Caco-2 (cell line): Measurements from ENCODE around the gene FAAP20. TPM values are rescaled to one million over a fixed set of nuclear protein-coding genes. Genes with fewer than 3 reads are reported as not detected.

Source experiments
- BruUV-seq: library from RNA; stranded (reverse); fragments of 400-500 nt; replicated peaks from 2 replicates; lab custom pipeline; 2021; lab: Mats Ljungman, UMichigan
- CTCF ChIA-PET: fragments of 300-600 bp; sonication (Branson Sonifier 250); formaldehyde crosslinking; loops from one replicate; lab custom pipeline; 2022; ENCODE audit warnings: antibody characterized with exemption; lab: Charles Lee
- POLR2A ChIA-PET: fragments of 300-600 bp; sonication (Branson Sonifier 250); formaldehyde crosslinking; loops from one replicate; lab custom pipeline; 2022; ENCODE audit warnings: antibody characterized with exemption; lab: Charles Lee
- DNase-seq, 2 experiments: peaks; one replicate each; pipeline versions ENCODE4 v3.0.0 to v3.0.0-alpha.2; 2020 to 2022
- H3K27me3 ChIP-seq: replicated peaks from 2 replicates; pipeline ENCODE4 v1.6.0; 2011; ENCODE audit warnings: low read length; ENCODE audit not compliant: control insufficient read depth, insufficient read depth
- H3K36me3 ChIP-seq: 2 replicates; pipeline ENCODE4 v1.5.1; 2011; ENCODE audit warnings: low read length; ENCODE audit not compliant: control insufficient read depth, insufficient read depth
- H3K4me1 ChIP-seq: fragments of 250-450 bp; sonication (Bioruptor Pico); 2 replicates; pipeline ENCODE4 v1.5.1; 2020; ENCODE audit warnings: mild to moderate bottlenecking
- H3K4me3 ChIP-seq: 2 replicates; pipeline ENCODE4 v1.5.1; 2011; ENCODE audit warnings: low read depth, mild to moderate bottlenecking, control low read depth, low read length
- H3K9me3 ChIP-seq: fragments of 250-450 bp; sonication (Bioruptor Pico); 2 replicates; pipeline ENCODE4 v1.5.1; 2020; ENCODE audit warnings: mild to moderate bottlenecking, moderate library complexity
- H3K27ac Mint-ChIP-seq: one replicate; pipeline ENCODE4 v1.8.0; 2022; ENCODE audit warnings: mixed read lengths; ENCODE audit not compliant: unreplicated experiment
- H3K27me3 Mint-ChIP-seq: one replicate; pipeline ENCODE4 v1.8.0; 2022; ENCODE audit warnings: mixed read lengths; ENCODE audit not compliant: insufficient read depth, unreplicated experiment
- H3K36me3 Mint-ChIP-seq: one replicate; pipeline ENCODE4 v1.8.0; 2022; ENCODE audit warnings: mild to moderate bottlenecking, mixed read lengths; ENCODE audit not compliant: insufficient read depth, unreplicated experiment
- H3K4me1 Mint-ChIP-seq: one replicate; pipeline ENCODE4 v1.8.0; 2022; ENCODE audit warnings: low read depth, mixed read lengths; ENCODE audit not compliant: unreplicated experiment
- H3K4me3 Mint-ChIP-seq: one replicate; pipeline ENCODE4 v1.8.0; 2022; ENCODE audit warnings: mild to moderate bottlenecking, moderate library complexity, mixed read lengths; ENCODE audit not compliant: unreplicated experiment
- H3K9me3 Mint-ChIP-seq: one replicate; pipeline ENCODE4 v1.8.0; 2022; ENCODE audit warnings: mixed read lengths; ENCODE audit not compliant: unreplicated experiment
- CTCF ChIP-seq, 2 experiments: fragments of 200-600 bp in 1 of 2; IDR thresholded peaks; 1 replicate in 1 of 2; 2 replicates in 1 of 2; pipeline versions ENCODE4 v1.5.1 to v1.8.0; 2011 to 2022; ENCODE audit warnings: antibody characterized with exemption in 1 of 2, control low read depth in 1 of 2, inconsistent platforms in 1 of 2, low read depth in 1 of 2, low read length in 1 of 2, mild to moderate bottlenecking in 1 of 2, moderate library complexity in 1 of 2; ENCODE audit not compliant: insufficient read depth in 1 of 2, severe bottlenecking in 1 of 2, unreplicated experiment in 1 of 2
- intact Hi-C: fragments of 100-400 bp; cut with micrococcal nuclease; formaldehyde crosslinking; loops from one replicate; pipeline ENCODE4 v1.10.0; 2022; ENCODE audit not compliant: unreplicated experiment
- total RNA-seq: library from RNA; stranded (reverse); gene quantifications from 2 replicates; pipeline ENCODE4 v1.2.3, GENCODE V29; 2022

The FAAP20 gene
- total RNA-seq, 1 experiment from 2014 or later = 72.4 TPM

- no peaks in the 10 kb centered on the region for H3K27me3 Mint-ChIP-seq
- ChIA-PET POLR2A (no interaction called here), CTCF (no interaction called here)
- no peaks in the 10 kb centered on the region for H3K9me3 Mint-ChIP-seq
- H3K36me3 Mint-ChIP-seq = peaks cover 10% of the 10 kb centered on the region
- no peak overlapping the region for H3K4me3 Mint-ChIP-seq
- Histone ChIP-seq H3K27me3 (no peaks in the 10 kb centered on the region), H3K4me1 (no peaks in the 10 kb centered on the region), H3K9me3 (no peaks in the 10 kb centered on the region), H3K36me3 (no peaks in the 10 kb centered on the region), H3K4me3 (no peak overlapping the region)
- peaks cover 9% of the 10 kb centered on the region for H3K4me1 Mint-ChIP-seq
- no TSS peak for BruUV-seq
- DNase-seq = no peak
- TF ChIP-seq CTCF (IDR thresholded peaks at IDR 0.05; ENCODE audit: insufficient read depth in 1 of 2, low read depth in 1 of 2, low read length in 1 of 2, severe bottlenecking in 1 of 2, unreplicated experiment in 1 of 2) = no peak
- intact Hi-C loops = no loop called here
- peak overlapping the region; percentile 20 for H3K27ac Mint-ChIP-seq
Observed at GRCh38 chr1:2232255-2232915, 37.8 kb upstream of the FAAP20 start.

GRCh38 chr1:2231532-2232254 is 37.1 kb upstream of the FAAP20 start:
- H3K27ac Mint-ChIP-seq = peak overlapping the region; percentile 20
- H3K4me3 ChIP-seq = no peak overlapping the region
- H3K27me3 ChIP-seq = no peaks in the 10 kb centered on the region
- H3K4me3 Mint-ChIP-seq = peak overlapping the region; percentile 83
- CTCF ChIA-PET = no interaction called here
- H3K36me3 ChIP-seq = no peaks in the 10 kb centered on the region
- no peaks in the 10 kb centered on the region for H3K9me3 ChIP-seq
- BruUV-seq = no TSS peak
- no peaks in the 10 kb centered on the region for H3K4me1 ChIP-seq
- intact Hi-C loops = no loop called here
- H3K36me3 Mint-ChIP-seq = peaks cover 10% of the 10 kb centered on the region
- TF ChIP-seq CTCF (IDR thresholded peaks at IDR 0.05; ENCODE audit: insufficient read depth in 1 of 2, low read depth in 1 of 2, low read length in 1 of 2, severe bottlenecking in 1 of 2, unreplicated experiment in 1 of 2) = no peak
- H3K9me3 Mint-ChIP-seq = no peaks in the 10 kb centered on the region
- H3K27me3 Mint-ChIP-seq = no peaks in the 10 kb centered on the region
- DNase-seq = no peak
- POLR2A ChIA-PET = no interaction called here
- H3K4me1 Mint-ChIP-seq = peaks cover 9% of the 10 kb centered on the region

- H3K4me1 Mint-ChIP-seq = peaks cover 9% of the 10 kb centered on the region
- H3K9me3 Mint-ChIP-seq = no peaks in the 10 kb centered on the region
- DNase-seq = no peak
- peak overlapping the region; percentile 21 for H3K4me3 ChIP-seq
- H3K36me3 ChIP-seq = no peaks in the 10 kb centered on the region
- TF ChIP-seq CTCF (IDR thresholded peaks at IDR 0.05; ENCODE audit: insufficient read depth in 1 of 2, low read depth in 1 of 2, low read length in 1 of 2, severe bottlenecking in 1 of 2, unreplicated experiment in 1 of 2) = no peak
- CTCF ChIA-PET = no interaction called here
- H3K36me3 Mint-ChIP-seq = peaks cover 10% of the 10 kb centered on the region
- no peaks in the 10 kb centered on the region for H3K27me3 ChIP-seq
- no TSS peak for BruUV-seq
- no peaks in the 10 kb centered on the region for H3K9me3 ChIP-seq
- H3K27me3 Mint-ChIP-seq = no peaks in the 10 kb centered on the region
- no peak overlapping the region for H3K27ac Mint-ChIP-seq
- intact Hi-C loops = no loop called here
- POLR2A ChIA-PET = no interaction called here
- H3K4me1 ChIP-seq = no peaks in the 10 kb centered on the region
- H3K4me3 Mint-ChIP-seq = peak overlapping the region; percentile 83
Observed at GRCh38 chr1:2230781-2231531, 36.4 kb upstream of the FAAP20 start.
